Neural cell (in vitro differentiated cells): ENCODE results near the gene PAPPA2. TPM values are rescaled to one million over a fixed set of nuclear protein-coding genes. Genes with fewer than 3 reads are reported as not detected.

ENCODE experiments used
- H2AFZ ChIP-seq: fragments of 200-600, 300-800 bp; sonication (generic), shearing (Covaris generic); 2 replicates; pipeline ENCODE4 v1.6.0; 2014; ENCODE audit warnings: low read depth, mild to moderate bottlenecking, antibody characterized with exemption, low read length, moderate library complexity
- H3F3A ChIP-seq: fragments of 200-600 bp; shearing (Covaris generic); 2 replicates; pipeline ENCODE4 v1.6.1; 2016; ENCODE audit warnings: mild to moderate bottlenecking, moderate library complexity, mixed read lengths, antibody characterized with exemption, low read length; ENCODE audit not compliant: insufficient read depth, poor library complexity, severe bottlenecking
- H3K27ac ChIP-seq: fragments of 200-600, 300-800 bp; sonication (generic), shearing (Covaris generic); 2 replicates; pipeline ENCODE4 v1.5.1; 2014; ENCODE audit warnings: mild to moderate bottlenecking, low read length, moderate library complexity
- H3K27me3 ChIP-seq: fragments of 300-800, 200-600 bp; sonication (generic), shearing (Covaris generic); 2 replicates; pipeline ENCODE4 v1.6.0; 2014; ENCODE audit warnings: mild to moderate bottlenecking, low read depth, low read length, moderate library complexity; ENCODE audit not compliant: insufficient read depth
- H3K36me3 ChIP-seq: fragments of 300-800, 200-600 bp; sonication (generic), shearing (Covaris generic); 2 replicates; pipeline ENCODE4 v1.5.1; 2014; ENCODE audit warnings: mild to moderate bottlenecking, antibody characterized with exemption, low read length, moderate library complexity; ENCODE audit not compliant: insufficient read depth
- H3K4me2 ChIP-seq: fragments of 300-800, 200-600 bp; sonication (generic), shearing (Covaris generic); 2 replicates; pipeline ENCODE4 v1.6.0; 2014; ENCODE audit warnings: mild to moderate bottlenecking, low read length
- H3K4me3 ChIP-seq: fragments of 300-800, 200-600 bp; sonication (generic), shearing (Covaris generic); 2 replicates; pipeline ENCODE4 v1.5.1; 2014; ENCODE audit warnings: mild to moderate bottlenecking, low read length, moderate library complexity
- H3K79me2 ChIP-seq: fragments of 200-600 bp; shearing (Covaris generic); replicated peaks from 2 replicates; pipeline ENCODE4 v1.6.0; 2014; ENCODE audit warnings: mild to moderate bottlenecking, low read length, moderate library complexity; ENCODE audit not compliant: insufficient read depth
- H3K9ac ChIP-seq: fragments of 300-800, 200-600 bp; sonication (generic), shearing (Covaris generic); 2 replicates; pipeline ENCODE4 v1.6.1; 2016; ENCODE audit warnings: mild to moderate bottlenecking, low read length, mixed read lengths
- H3K9me2 ChIP-seq: fragments of 200-600 bp; shearing (Covaris generic); 2 replicates; pipeline ENCODE4 v1.6.1; 2016; ENCODE audit warnings: mild to moderate bottlenecking, low read length, mixed read lengths; ENCODE audit not compliant: insufficient read depth
- H3K9me3 ChIP-seq: fragments of 200-600, 300-800 bp; sonication (generic), shearing (Covaris generic); 2 replicates; pipeline ENCODE4 v1.6.1; 2016; ENCODE audit warnings: mild to moderate bottlenecking, mixed run types, low read length, moderate library complexity, mixed read lengths
- H4K20me1 ChIP-seq: fragments of 200-600 bp; shearing (Covaris generic); 2 replicates; pipeline ENCODE4 v1.6.1; 2016; ENCODE audit warnings: mild to moderate bottlenecking, mixed run types; ENCODE audit not compliant: insufficient read depth
- EP300 ChIP-seq: fragments of 450-650 bp; conservative IDR thresholded peaks from 2 replicates; pipeline ENCODE4 v1.6.1; 2014; ENCODE audit warnings: antibody characterized with exemption, mild to moderate bottlenecking, moderate library complexity; ENCODE audit not compliant: poor library complexity, severe bottlenecking
- EZH2 ChIP-seq: fragments of 200-600, 300-800 bp; shearing (Covaris generic), sonication (generic); IDR thresholded peaks from 2 replicates; pipeline ENCODE4 v1.6.1; 2014; ENCODE audit warnings: antibody characterized with exemption, low read length, borderline replicate concordance, mild to moderate bottlenecking; ENCODE audit not compliant: insufficient read depth, poor library complexity, severe bottlenecking
- MXI1 ChIP-seq: fragments of 450-650 bp; conservative IDR thresholded peaks from 2 replicates; pipeline ENCODE4 v1.6.1; 2014; ENCODE audit warnings: antibody characterized with exemption, mild to moderate bottlenecking; ENCODE audit not compliant: poor library complexity, severe bottlenecking
- POLR2AphosphoS5 ChIP-seq: IDR thresholded peaks from 2 replicates; pipeline ENCODE4 v1.6.1; 2012
- RAD21 ChIP-seq: fragments of 450-650 bp; conservative IDR thresholded peaks from 2 replicates; pipeline ENCODE4 v1.6.1; 2014; ENCODE audit warnings: antibody characterized with exemption, mild to moderate bottlenecking, moderate library complexity
- REST ChIP-seq: IDR thresholded peaks from 2 replicates; pipeline ENCODE4 v1.6.1; 2012; ENCODE audit warnings: borderline replicate concordance
- SMC3 ChIP-seq: fragments of 450-650 bp; conservative IDR thresholded peaks from 2 replicates; pipeline ENCODE4 v1.6.1; 2014; ENCODE audit warnings: antibody characterized with exemption, mild to moderate bottlenecking, moderate library complexity; ENCODE audit not compliant: poor library complexity
- TAF1 ChIP-seq: IDR thresholded peaks from 2 replicates; pipeline ENCODE4 v1.6.1; 2012; ENCODE audit warnings: low read depth
- polyA plus RNA-seq: library from polyadenylated mRNA; depleted of rRNA; stranded (reverse); fragments of >200 nt; gene quantifications from 2 replicates; pipeline ENCODE4 v1.2.3, GENCODE V29; 2014
- TF ChIP-seq, protein P1 (sequence below): fragments of 450-650 bp; IDR thresholded peaks from 2 replicates; pipeline ENCODE4 v1.5.1; 2014; ENCODE audit warnings: antibody characterized with exemption, mild to moderate bottlenecking, moderate library complexity; ENCODE audit not compliant: poor library complexity, severe bottlenecking

PAPPA2 gene
- polyA plus RNA-seq, 1 donor from 2014 or later: 0.59 TPM

GRCh38 chr1:176531036-176531435, 68.1 kb downstream of the PAPPA2 start:
- H3K27ac ChIP-seq: no peak overlapping the region
- no peaks in the 10 kb centered on the region for H3K9me2 ChIP-seq
- no peak overlapping the region for H3K4me2 ChIP-seq
- H3K27me3 ChIP-seq: no peaks in the 10 kb centered on the region
- H3K9me3 ChIP-seq: no peaks in the 10 kb centered on the region
- no peaks in the 10 kb centered on the region for H3K36me3 ChIP-seq
- H3K9ac ChIP-seq: no peak overlapping the region
- no peaks in the 10 kb centered on the region for H3F3A ChIP-seq
- TF ChIP-seq EP300: no peak
- no peak for TF ChIP-seq TAF1
- no peak for TF ChIP-seq REST
- no peak for TF ChIP-seq SMC3
- TF ChIP-seq MXI1: no peak
- TF ChIP-seq EZH2: no peak
- TF ChIP-seq RAD21: no peak
- no peak for TF ChIP-seq POLR2AphosphoS5
- TF ChIP-seq, protein P1, sequence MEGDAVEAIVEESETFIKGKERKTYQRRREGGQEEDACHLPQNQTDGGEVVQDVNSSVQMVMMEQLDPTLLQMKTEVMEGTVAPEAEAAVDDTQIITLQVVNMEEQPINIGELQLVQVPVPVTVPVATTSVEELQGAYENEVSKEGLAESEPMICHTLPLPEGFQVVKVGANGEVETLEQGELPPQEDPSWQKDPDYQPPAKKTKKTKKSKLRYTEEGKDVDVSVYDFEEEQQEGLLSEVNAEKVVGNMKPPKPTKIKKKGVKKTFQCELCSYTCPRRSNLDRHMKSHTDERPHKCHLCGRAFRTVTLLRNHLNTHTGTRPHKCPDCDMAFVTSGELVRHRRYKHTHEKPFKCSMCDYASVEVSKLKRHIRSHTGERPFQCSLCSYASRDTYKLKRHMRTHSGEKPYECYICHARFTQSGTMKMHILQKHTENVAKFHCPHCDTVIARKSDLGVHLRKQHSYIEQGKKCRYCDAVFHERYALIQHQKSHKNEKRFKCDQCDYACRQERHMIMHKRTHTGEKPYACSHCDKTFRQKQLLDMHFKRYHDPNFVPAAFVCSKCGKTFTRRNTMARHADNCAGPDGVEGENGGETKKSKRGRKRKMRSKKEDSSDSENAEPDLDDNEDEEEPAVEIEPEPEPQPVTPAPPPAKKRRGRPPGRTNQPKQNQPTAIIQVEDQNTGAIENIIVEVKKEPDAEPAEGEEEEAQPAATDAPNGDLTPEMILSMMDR: no peak
- H2AFZ ChIP-seq: no peak overlapping the region
- no peaks in the 10 kb centered on the region for H3K79me2 ChIP-seq
- no peak overlapping the region for H3K4me3 ChIP-seq
- H4K20me1 ChIP-seq: no peaks in the 10 kb centered on the region

GRCh38 chr1:176531921-176532897, 69.2 kb downstream of the PAPPA2 start:
- no peaks in the 10 kb centered on the region for H3K36me3 ChIP-seq
- no peaks in the 10 kb centered on the region for H4K20me1 ChIP-seq
- no peak overlapping the region for H3K4me2 ChIP-seq
- no peak overlapping the region for H3K27ac ChIP-seq
- H3K27me3 ChIP-seq: no peaks in the 10 kb centered on the region
- no peak overlapping the region for H3K9ac ChIP-seq
- no peaks in the 10 kb centered on the region for H3K9me3 ChIP-seq
- TF ChIP-seq POLR2AphosphoS5: no peak
- TF ChIP-seq EP300: no peak
- TF ChIP-seq RAD21: no peak
- no peak for TF ChIP-seq SMC3
- no peak for TF ChIP-seq EZH2
- TF ChIP-seq REST: no peak
- TF ChIP-seq, protein P1: no peak
- TF ChIP-seq TAF1: no peak
- TF ChIP-seq MXI1: no peak
- no peak overlapping the region for H2AFZ ChIP-seq
- H3K9me2 ChIP-seq: no peaks in the 10 kb centered on the region
- no peaks in the 10 kb centered on the region for H3K79me2 ChIP-seq
- H3K4me3 ChIP-seq: no peak overlapping the region
- H3F3A ChIP-seq: no peaks in the 10 kb centered on the region
